CD14-positive monocyte (primary cell): ENCODE measurements around the gene TMA7. TPM values are rescaled to one million over a fixed set of nuclear protein-coding genes. Genes with fewer than 3 reads are reported as not detected.

Experiments
- DNase-seq, 3 donors: peaks; one replicate each; pipeline ENCODE4 v3.0.0-alpha.2; 2011 to 2022
- H2AFZ ChIP-seq: 2 replicates; pipeline ENCODE4 v1.6.0; 2012; ENCODE audit warnings: mild to moderate bottlenecking, low read depth, low read length, inconsistent platforms; ENCODE audit not compliant: insufficient read depth, poor library complexity, severe bottlenecking
- H3K27ac ChIP-seq, 2 donors: 1 replicate in 1 of 2; 2 replicates in 1 of 2; pipeline ENCODE4 v1.5.1; 2012 to 2013; ENCODE audit warnings: low read length in 2 of 2, control low read depth in 1 of 2, inconsistent platforms in 1 of 2, low read depth in 1 of 2, mild to moderate bottlenecking in 1 of 2
- H3K27me3 ChIP-seq, 2 donors: one replicate each; pipeline versions ENCODE4 v1.6.0 to v1.6.1; 2011 to 2013; ENCODE audit warnings: low read length in 2 of 2; ENCODE audit not compliant: control insufficient read depth in 2 of 2, insufficient read depth in 2 of 2
- H3K36me3 ChIP-seq, 2 donors: replicated peaks in 1 of 2; 1 replicate in 1 of 2; 2 replicates in 1 of 2; pipeline versions ENCODE4 v1.5.1 to v1.6.1; 2012 to 2013; ENCODE audit warnings: low read length in 2 of 2, control low read depth in 1 of 2, inconsistent platforms in 1 of 2, mild to moderate bottlenecking in 1 of 2; ENCODE audit not compliant: insufficient read depth in 2 of 2, control insufficient read depth in 1 of 2
- H3K4me1 ChIP-seq, 2 donors: 1 replicate in 1 of 2; 2 replicates in 1 of 2; pipeline versions ENCODE4 v1.5.1 to v1.6.1; 2012 to 2013; ENCODE audit warnings: low read length in 2 of 2, control low read depth in 1 of 2, inconsistent platforms in 1 of 2, mild to moderate bottlenecking in 1 of 2, moderate library complexity in 1 of 2; ENCODE audit not compliant: insufficient read depth in 2 of 2, control insufficient read depth in 1 of 2
- H3K4me2 ChIP-seq: replicated peaks from 2 replicates; pipeline ENCODE3; 2012; ENCODE audit warnings: low read length, moderate library complexity, mild to moderate bottlenecking; ENCODE audit not compliant: poor library complexity, severe bottlenecking; ENCODE audit errors: extremely low read depth
- H3K4me3 ChIP-seq, 3 experiments: fragments of 200-600 bp in 1 of 3; sonication (generic) in 1 of 3; replicated peaks in 1 of 3; 1 replicate in 2 of 3; 2 replicates in 1 of 3; pipeline ENCODE4 v1.5.1; 2011 to 2013; ENCODE audit warnings: low read length in 3 of 3, mild to moderate bottlenecking in 3 of 3, control low read depth in 2 of 3, low read depth in 2 of 3, inconsistent platforms in 1 of 3, moderate library complexity in 1 of 3
- H3K79me2 ChIP-seq: 2 replicates; pipeline ENCODE4 v1.6.0; 2012; ENCODE audit warnings: mild to moderate bottlenecking, control low read depth, inconsistent platforms, low read length, moderate library complexity; ENCODE audit not compliant: insufficient read depth
- H3K9ac ChIP-seq: 2 replicates; pipeline ENCODE4 v1.6.0; 2017; ENCODE audit warnings: low read length, mild to moderate bottlenecking; ENCODE audit not compliant: insufficient read depth, poor library complexity, severe bottlenecking
- H3K9me3 ChIP-seq, 2 donors: replicated peaks in 1 of 2; 1 replicate in 1 of 2; 2 replicates in 1 of 2; pipeline versions ENCODE4 v1.5.1 to v1.6.1; 2012 to 2013; ENCODE audit warnings: low read length in 2 of 2, control low read depth in 1 of 2; ENCODE audit not compliant: control insufficient read depth in 1 of 2, insufficient read depth in 1 of 2
- H4K20me1 ChIP-seq: 2 replicates; pipeline ENCODE4 v1.6.0; 2012; ENCODE audit warnings: mild to moderate bottlenecking, low read length, control low read depth, moderate library complexity; ENCODE audit not compliant: insufficient read depth
- H3K27ac Mint-ChIP-seq, 7 donors: one replicate each; pipeline ENCODE4 v1.8.0; 2020; ENCODE audit warnings: mild to moderate bottlenecking in 7 of 7, mixed read lengths in 7 of 7, moderate library complexity in 6 of 7, inconsistent platforms in 2 of 7
- H3K27me3 Mint-ChIP-seq, 3 donors: one replicate each; pipeline ENCODE4 v1.8.0; 2021 to 2022; ENCODE audit warnings: low read depth in 3 of 3, mild to moderate bottlenecking in 3 of 3, mixed read lengths in 3 of 3, moderate library complexity in 3 of 3, inconsistent platforms in 1 of 3
- H3K36me3 Mint-ChIP-seq, 2 donors: one replicate each; pipeline ENCODE4 v1.8.0; 2020; ENCODE audit warnings: mixed read lengths in 2 of 2, inconsistent platforms in 1 of 2, mild to moderate bottlenecking in 1 of 2
- H3K4me1 Mint-ChIP-seq: one replicate; pipeline ENCODE4 v1.8.0; 2020; ENCODE audit warnings: mild to moderate bottlenecking, mixed read lengths
- H3K4me3 Mint-ChIP-seq, 2 donors: one replicate each; pipeline ENCODE4 v1.8.0; 2020; ENCODE audit warnings: mild to moderate bottlenecking in 2 of 2, mixed read lengths in 2 of 2, moderate library complexity in 1 of 2
- H3K9me3 Mint-ChIP-seq, 7 donors: one replicate each; pipeline ENCODE4 v1.8.0; 2020 to 2022; ENCODE audit warnings: mixed read lengths in 7 of 7, mild to moderate bottlenecking in 6 of 7, moderate library complexity in 6 of 7, inconsistent platforms in 2 of 7
- WGBS: methylation state at CpG from one replicate; pipeline ENCODE4 v1.1.5; 2013; ENCODE audit warnings: missing lambda C conversion rate; ENCODE audit not compliant: insufficient coverage; 5-methylcytosine and 5-hydroxymethylcytosine counted together
- intact Hi-C, 2 donors: fragments of 100-400 bp; cut with micrococcal nuclease; formaldehyde crosslinking; loops; one replicate each; pipeline versions ENCODE4 v1.15.0 to v1.15.1; 2023
- polyA plus RNA-seq, 3 donors: library from polyadenylated mRNA; depleted of rRNA in 1 of 3; unstranded in 2 of 3; stranded (reverse) in 1 of 3; fragments of 300-500 nt in 2 of 3; fragments of >200 nt in 1 of 3; fragmentation: Illumina TruSeq in 2 of 3; gene quantifications; 1 replicate in 2 of 3; 2 replicates in 1 of 3; pipeline ENCODE4 v1.2.3, GENCODE V29; 2012 to 2021
- TF ChIP-seq, protein P1 (sequence below): fragments of 200-600 bp; IDR thresholded peaks from one replicate; pipeline ENCODE4 v1.8.0; 2022; ENCODE audit warnings: antibody characterized with exemption, mild to moderate bottlenecking

TMA7 gene
- polyA plus RNA-seq, 3 donors = 301 to 559 (median 478) TPM

DNA sequence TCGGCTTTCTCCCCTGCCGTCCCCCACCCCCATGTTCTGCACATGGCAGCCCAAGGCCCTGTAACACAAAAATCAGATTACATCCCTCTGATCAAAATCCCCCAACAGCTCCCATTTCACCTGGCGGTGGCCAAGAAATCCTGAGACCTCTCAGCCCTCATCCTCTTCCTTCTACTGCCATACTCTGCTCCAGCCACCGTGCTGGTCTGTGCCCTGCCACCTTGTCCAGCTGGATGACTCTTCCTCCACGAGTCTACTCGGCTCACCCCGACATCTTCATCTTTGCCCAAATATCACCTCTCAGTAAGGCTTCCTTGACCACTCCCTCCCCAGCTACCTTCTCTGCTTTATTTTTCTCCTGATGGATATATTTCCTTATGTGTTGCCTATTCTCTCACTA is 3.2 kb upstream of the TMA7 start:
- peaks cover 25 to 26% of the 10 kb centered on the region in 2 donors for H3K36me3 Mint-ChIP-seq
- peaks cover 36% of the 10 kb centered on the region for H3K79me2 ChIP-seq
- no peaks in the 10 kb centered on the region for H4K20me1 ChIP-seq
- no peaks in the 10 kb centered on the region for H3K9me3 Mint-ChIP-seq
- peaks cover 0 to 1% (median 0%) of the 10 kb centered on the region in 3 donors for H3K27me3 Mint-ChIP-seq
- no peak overlapping the region for H3K4me2 ChIP-seq
- H3K4me1 Mint-ChIP-seq = peaks cover 38% of the 10 kb centered on the region
- TF ChIP-seq, protein P1, sequence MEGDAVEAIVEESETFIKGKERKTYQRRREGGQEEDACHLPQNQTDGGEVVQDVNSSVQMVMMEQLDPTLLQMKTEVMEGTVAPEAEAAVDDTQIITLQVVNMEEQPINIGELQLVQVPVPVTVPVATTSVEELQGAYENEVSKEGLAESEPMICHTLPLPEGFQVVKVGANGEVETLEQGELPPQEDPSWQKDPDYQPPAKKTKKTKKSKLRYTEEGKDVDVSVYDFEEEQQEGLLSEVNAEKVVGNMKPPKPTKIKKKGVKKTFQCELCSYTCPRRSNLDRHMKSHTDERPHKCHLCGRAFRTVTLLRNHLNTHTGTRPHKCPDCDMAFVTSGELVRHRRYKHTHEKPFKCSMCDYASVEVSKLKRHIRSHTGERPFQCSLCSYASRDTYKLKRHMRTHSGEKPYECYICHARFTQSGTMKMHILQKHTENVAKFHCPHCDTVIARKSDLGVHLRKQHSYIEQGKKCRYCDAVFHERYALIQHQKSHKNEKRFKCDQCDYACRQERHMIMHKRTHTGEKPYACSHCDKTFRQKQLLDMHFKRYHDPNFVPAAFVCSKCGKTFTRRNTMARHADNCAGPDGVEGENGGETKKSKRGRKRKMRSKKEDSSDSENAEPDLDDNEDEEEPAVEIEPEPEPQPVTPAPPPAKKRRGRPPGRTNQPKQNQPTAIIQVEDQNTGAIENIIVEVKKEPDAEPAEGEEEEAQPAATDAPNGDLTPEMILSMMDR = no peak
- intact Hi-C loops = loop anchor here (1.0 to 10.0 kb wide), 5 partner anchors 35 to 242 kb away; no protein-coding TSS in a partner anchor
- no peak overlapping the region for H3K4me3 ChIP-seq
- no peak overlapping the region for H3K4me3 Mint-ChIP-seq
- no peaks in the 10 kb centered on the region for H3K9me3 ChIP-seq
- no peak overlapping the region for H2AFZ ChIP-seq
- no peak overlapping the region for H3K9ac ChIP-seq
- H3K4me1 ChIP-seq = peaks cover 24 to 37% of the 10 kb centered on the region in 2 donors
- H3K27ac Mint-ChIP-seq = no peak overlapping the region
- WGBS = 99% methylated on average over 7 of the region's 7 CpGs
- no peak for DNase-seq
- H3K27ac ChIP-seq = peak overlapping the region in 1 of 2 donors; percentile 42
- peaks cover 14 to 34% of the 10 kb centered on the region in 2 donors for H3K36me3 ChIP-seq
- no peaks in the 10 kb centered on the region for H3K27me3 ChIP-seq

DNA sequence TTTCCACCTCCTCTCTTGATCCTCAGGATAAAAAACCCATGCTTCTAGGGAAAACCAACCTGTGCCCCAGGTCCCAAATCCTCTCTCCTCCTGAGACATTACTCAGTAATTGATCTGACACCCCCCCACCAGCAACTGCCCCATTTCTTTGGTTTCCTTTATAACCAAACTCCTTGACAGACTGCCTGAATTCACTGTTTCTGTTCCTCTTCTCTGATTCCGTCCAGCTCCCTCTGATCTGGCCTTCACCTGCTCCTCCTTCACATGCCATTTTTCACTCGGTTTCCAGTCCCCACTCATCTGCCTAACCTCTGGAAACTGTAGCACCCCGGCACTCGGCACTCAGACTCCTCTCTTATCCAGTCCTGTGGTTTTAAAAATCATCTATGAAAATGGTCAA is 2.2 kb upstream of the TMA7 start:
- Histone ChIP-seq H3K9ac (no peak overlapping the region), H3K27me3 (no peaks in the 10 kb centered on the region), H3K79me2 (peaks cover 46% of the 10 kb centered on the region), H2AFZ (no peak overlapping the region), H3K9me3 (no peaks in the 10 kb centered on the region), H4K20me1 (peaks cover 3% of the 10 kb centered on the region), H3K27ac (no peak overlapping the region), H3K4me2 (no peak overlapping the region), H3K4me1 (peaks cover 25 to 40% of the 10 kb centered on the region in 2 donors), H3K36me3 (peaks cover 13 to 33% of the 10 kb centered on the region in 2 donors), H3K4me3 (no peak overlapping the region)
- H3K27me3 Mint-ChIP-seq = peaks cover 0 to 3% (median 0%) of the 10 kb centered on the region in 3 donors
- H3K4me3 Mint-ChIP-seq = no peak overlapping the region
- H3K4me1 Mint-ChIP-seq = peaks cover 38% of the 10 kb centered on the region
- intact Hi-C loops = loop anchor here (2.0 to 10.0 kb wide), 3 partner anchors 36 to 243 kb away; no protein-coding TSS in a partner anchor
- H3K27ac Mint-ChIP-seq = peak overlapping the region in 3 of 7 donors; percentile 20 to 44 (median 31)
- TF ChIP-seq, protein P1 = no peak
- no peak for DNase-seq
- WGBS = 0% methylated on average over 1 of the region's 4 CpGs
- H3K9me3 Mint-ChIP-seq = no peaks in the 10 kb centered on the region
- H3K36me3 Mint-ChIP-seq = peaks cover 23 to 32% of the 10 kb centered on the region in 2 donors
